ENCODE results near the gene FLT3. TPM values are rescaled to one million over a fixed set of nuclear protein-coding genes. Genes with fewer than 3 reads are reported as not detected.

Gene FLT3
- total and polyA plus RNA-seq, 2 donors (not counting 1 experiment from before 2014, with no cell fraction given), result 0.13 to 0.42 TPM

DNA sequence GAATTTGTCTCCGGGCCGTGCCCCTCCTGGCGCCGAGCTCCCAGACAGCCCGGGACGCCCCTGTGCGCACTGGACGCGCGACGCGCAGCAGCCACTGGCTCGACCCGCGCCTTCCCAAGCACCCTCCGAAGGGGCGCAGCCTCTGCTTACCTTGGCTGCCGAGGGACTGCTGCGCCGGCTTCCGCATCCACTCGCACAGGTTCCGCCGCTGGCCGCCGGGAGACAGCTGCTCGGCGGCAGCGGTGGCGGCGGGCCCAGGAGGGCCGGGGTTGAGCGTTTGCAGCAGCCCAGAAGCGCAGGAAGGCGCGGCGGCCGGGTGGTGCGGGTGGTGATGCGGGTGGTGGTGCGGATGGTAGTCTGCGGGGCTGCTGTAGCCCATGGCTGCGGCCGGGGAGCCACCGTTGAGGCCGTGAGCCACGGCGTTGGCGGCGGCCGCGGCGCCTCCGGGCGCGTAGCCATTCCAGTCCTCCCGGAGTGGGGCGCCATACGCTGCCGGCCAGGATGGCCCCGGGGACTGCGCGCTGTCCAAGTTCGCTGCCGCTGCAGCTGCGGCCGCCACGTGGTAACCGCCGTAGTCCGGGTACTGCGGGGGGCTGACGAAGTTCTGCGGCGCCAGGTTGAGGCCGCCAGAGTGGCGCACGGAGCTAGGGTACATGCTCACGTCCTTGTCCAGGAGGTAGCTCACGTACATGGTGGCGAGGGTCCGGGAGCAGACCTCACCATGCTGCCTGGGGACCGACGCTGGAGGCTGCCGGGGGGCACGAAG is 131.9 kb downstream of the FLT3 start:
- Histone ChIP-seq H3K27ac (ENCODE audit: low read length in 2 of 2) (no peak overlapping the region), H3K36me3 (replicated peaks in 1 of 2; ENCODE audit: control extremely low read depth in 1 of 2, control insufficient read depth in 1 of 2, extremely low read depth in 1 of 2, insufficient read depth in 2 of 2, low read length in 1 of 2) (no peaks in the 10 kb centered on the region), H3K9me3 (ENCODE audit: control extremely low read depth in 1 of 3, control insufficient read depth in 2 of 3, insufficient read depth in 1 of 3, low read length in 2 of 3) (peaks cover 0 to 58% (median 0%) of the 10 kb centered on the region in 3 donors), H3K4me3 (ENCODE audit: control extremely low read depth in 1 of 5, extremely low read depth in 1 of 5, insufficient read depth in 1 of 5, low read depth in 2 of 5, low read length in 4 of 5) (peak overlapping the region in 3 of 5 experiments; percentile 25 to 41 (median 27)), H2AFZ (ENCODE audit: insufficient read depth, low read depth, low read length, poor library complexity, severe bottlenecking) (peak overlapping the region; percentile 11), H3K79me2 (ENCODE audit: control insufficient read depth, insufficient read depth, low read length) (no peaks in the 10 kb centered on the region), H3K4me1 (ENCODE audit: control insufficient read depth in 2 of 2, insufficient read depth in 2 of 2, low read length in 2 of 2) (peaks cover 43 to 56% of the 10 kb centered on the region in 2 donors), H3K4me2 (replicated peaks; ENCODE audit: low read depth, low read length, poor library complexity, severe bottlenecking) (peak overlapping the region; percentile 78), H3K27me3 (replicated peaks in 1 of 4; ENCODE audit: control extremely low read depth in 1 of 4, control insufficient read depth in 3 of 4, insufficient read depth in 4 of 4, low read length in 3 of 4) (peaks cover 0 to 88% (median 66%) of the 10 kb centered on the region in 4 experiments), H3K9ac (ENCODE audit: low read length) (peak overlapping the region; percentile 44), H4K20me1 (ENCODE audit: control insufficient read depth, insufficient read depth, low read length, poor library complexity, severe bottlenecking) (no peaks in the 10 kb centered on the region)
- TF ChIP-seq EZH2 (IDR thresholded peaks at IDR 0.05; ENCODE audit: borderline replicate concordance, insufficient read depth, low read depth, low read length, poor library complexity, severe bottlenecking), result no peak
- TF ChIP-seq, protein P1, sequence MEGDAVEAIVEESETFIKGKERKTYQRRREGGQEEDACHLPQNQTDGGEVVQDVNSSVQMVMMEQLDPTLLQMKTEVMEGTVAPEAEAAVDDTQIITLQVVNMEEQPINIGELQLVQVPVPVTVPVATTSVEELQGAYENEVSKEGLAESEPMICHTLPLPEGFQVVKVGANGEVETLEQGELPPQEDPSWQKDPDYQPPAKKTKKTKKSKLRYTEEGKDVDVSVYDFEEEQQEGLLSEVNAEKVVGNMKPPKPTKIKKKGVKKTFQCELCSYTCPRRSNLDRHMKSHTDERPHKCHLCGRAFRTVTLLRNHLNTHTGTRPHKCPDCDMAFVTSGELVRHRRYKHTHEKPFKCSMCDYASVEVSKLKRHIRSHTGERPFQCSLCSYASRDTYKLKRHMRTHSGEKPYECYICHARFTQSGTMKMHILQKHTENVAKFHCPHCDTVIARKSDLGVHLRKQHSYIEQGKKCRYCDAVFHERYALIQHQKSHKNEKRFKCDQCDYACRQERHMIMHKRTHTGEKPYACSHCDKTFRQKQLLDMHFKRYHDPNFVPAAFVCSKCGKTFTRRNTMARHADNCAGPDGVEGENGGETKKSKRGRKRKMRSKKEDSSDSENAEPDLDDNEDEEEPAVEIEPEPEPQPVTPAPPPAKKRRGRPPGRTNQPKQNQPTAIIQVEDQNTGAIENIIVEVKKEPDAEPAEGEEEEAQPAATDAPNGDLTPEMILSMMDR (IDR thresholded peaks at IDR 0.05), result no peak
- POLR2A ChIA-PET, result interaction anchor here (0.5 kb wide), 1 partner anchor 192 kb away, joined by 3 read pairs; no protein-coding TSS in a partner anchor
- 6% methylated on average over 86 of the region's 86 CpGs for WGBS (ENCODE audit: insufficient coverage)
- ATAC-seq (ENCODE audit: low read depth) (no peak), DNase-seq (peak; percentile 54)
- intact Hi-C loops (cut with micrococcal nuclease), result loop anchor here (5.0 kb wide), 1 partner anchor 46 kb away; no protein-coding TSS in a partner anchor
- no peak overlapping the region for H3K27ac Mint-ChIP-seq
- CTCF ChIA-PET, result interaction anchor here (1.5 to 3.4 kb wide), 4 partner anchors 12 to 141 kb away, joined by 3 to 15 read pairs (median 6); no protein-coding TSS in a partner anchor
- H3K4me3 Mint-ChIP-seq, result no peak overlapping the region
- peaks cover 34% of the 10 kb centered on the region for H3K4me1 Mint-ChIP-seq
- H3K27me3 Mint-ChIP-seq, result peaks cover 77% of the 10 kb centered on the region
- no peaks in the 10 kb centered on the region for H3K9me3 Mint-ChIP-seq (ENCODE audit: insufficient read depth)
